GM18499 (cell line): ENCODE data around the gene KRCC1.

Source experiments
- ATAC-seq: cut with Tn5 transposase; IDR thresholded peaks from one replicate; pipeline ENCODE4 v1.9.1; 2021; ENCODE audit warnings: moderate number of reproducible peaks; ENCODE audit not compliant: insufficient read depth, unreplicated experiment

The KRCC1 gene

GRCh38 chr2:88078643-88079172 lies 23.1 kb upstream of the KRCC1 start:
- no peak for ATAC-seq

DNA sequence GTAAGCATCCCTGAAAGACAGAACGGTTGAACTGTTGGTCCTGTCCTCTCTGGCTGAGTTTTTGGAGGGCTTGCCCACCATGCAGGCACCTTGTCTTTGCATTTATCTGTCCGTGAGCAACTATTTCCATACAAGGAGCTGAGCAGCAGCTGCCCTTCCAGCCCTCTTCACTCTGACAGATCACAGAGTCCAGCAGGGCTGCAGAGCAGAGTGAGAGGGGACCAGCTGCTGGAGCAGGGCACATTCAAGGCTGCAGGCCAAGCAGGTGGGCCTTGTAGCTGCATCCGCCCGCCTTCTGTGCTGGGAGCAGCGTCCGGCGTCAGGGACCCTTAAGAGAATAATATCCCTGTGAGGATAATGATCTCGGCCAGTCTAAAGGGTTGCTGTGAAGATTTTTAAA lies 21.5 kb upstream of the KRCC1 start:
- ATAC-seq = no peak

GRCh38 chr2:88074854-88075292 lies 19.3 kb upstream of the KRCC1 start:
- ATAC-seq = no peak

GRCh38 chr2:88074150-88074549 lies 18.6 kb upstream of the KRCC1 start:
- no peak for ATAC-seq

DNA sequence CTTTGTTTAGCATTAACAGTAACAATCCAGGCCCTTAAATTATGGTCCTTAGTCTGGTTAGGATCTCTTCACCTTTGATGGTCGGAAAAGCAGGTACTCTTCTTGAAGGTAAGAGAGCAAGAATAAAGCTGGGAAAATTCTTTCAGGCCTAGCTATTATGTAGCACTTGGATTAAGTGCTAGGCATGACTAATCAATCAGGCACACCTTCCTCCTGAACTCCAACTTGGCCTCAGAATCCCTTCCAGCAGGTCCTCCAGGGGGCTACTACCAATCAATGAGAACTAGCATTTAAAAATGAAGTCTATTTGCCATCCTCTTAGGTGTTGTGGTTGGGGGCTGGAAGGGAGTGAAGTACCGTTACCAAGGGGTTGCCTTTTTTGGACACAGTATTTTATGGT lies 15.8 kb upstream of the KRCC1 start:
- ATAC-seq = no peak

- ATAC-seq = no peak
Observed at GRCh38 chr2:88070055-88070454, 14.5 kb upstream of the KRCC1 start.

DNA sequence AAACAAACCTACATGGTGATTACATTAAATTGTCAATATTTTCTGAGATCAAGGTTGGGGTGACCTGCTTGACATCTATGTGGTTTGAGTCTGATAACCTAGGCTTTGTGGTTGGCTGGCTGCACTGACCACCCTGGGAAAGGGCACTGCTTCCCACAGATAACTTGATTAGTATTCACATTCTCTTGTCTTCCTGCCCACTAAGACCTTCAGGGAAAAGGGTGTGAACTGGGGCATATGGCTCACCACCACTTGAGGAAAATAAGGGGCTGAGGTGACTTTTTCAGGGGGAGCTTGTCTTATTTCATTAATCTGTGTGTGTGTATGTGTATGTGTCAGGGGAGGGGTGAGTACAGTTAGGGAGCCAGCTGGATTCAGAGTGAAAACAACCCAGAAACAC lies 13.5 kb upstream of the KRCC1 start:
- ATAC-seq = no peak

- no peak for ATAC-seq
Observed at GRCh38 chr2:88068044-88068443, 12.5 kb upstream of the KRCC1 start.

DNA sequence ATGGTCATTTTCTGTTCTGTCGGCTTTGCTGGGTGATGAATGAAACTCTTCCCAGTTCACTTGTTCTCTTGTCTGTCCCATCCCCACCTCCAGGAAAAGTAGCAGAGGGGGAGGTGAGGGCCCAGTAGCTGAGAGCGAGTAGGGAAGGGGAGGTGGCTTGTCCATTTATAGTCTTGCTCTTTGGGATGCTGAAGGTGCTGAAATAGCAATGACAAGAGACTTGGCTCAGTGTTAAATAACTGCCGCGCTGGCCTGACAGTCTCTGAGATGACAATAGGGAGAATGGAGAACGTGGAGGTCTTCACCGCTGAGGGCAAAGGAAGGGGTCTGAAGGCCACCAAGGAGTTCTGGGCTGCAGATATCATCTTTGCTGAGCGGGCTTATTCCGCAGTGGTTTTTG lies 12.0 kb upstream of the KRCC1 start, which contains the start of gene SMYD1:
SMYD1 (plus strand) TSS at position 228 of the 400 bp plus-strand sequence; CDS start at position 268, 40 bp downstream.
- ATAC-seq = no peak

DNA sequence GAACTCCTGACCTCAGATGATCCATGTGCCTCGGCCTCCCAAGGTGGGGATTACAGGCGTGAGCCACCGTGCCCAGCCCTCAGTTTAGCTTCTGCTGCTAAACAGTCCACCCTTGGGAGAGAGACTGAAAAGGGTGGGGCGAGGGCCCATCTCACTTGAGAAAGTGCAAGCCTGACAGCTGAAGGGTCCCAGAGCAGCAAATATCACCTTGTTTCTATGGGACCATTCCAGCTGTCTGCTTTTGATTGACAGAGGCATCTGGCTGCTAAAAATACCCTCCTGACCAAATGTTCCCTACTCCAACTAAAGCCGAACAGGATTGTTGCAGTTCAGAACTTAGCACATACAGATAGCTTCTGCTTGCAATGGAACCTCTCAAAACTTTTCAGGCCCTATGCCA lies 11.6 kb upstream of the KRCC1 start:
- ATAC-seq = no peak

DNA sequence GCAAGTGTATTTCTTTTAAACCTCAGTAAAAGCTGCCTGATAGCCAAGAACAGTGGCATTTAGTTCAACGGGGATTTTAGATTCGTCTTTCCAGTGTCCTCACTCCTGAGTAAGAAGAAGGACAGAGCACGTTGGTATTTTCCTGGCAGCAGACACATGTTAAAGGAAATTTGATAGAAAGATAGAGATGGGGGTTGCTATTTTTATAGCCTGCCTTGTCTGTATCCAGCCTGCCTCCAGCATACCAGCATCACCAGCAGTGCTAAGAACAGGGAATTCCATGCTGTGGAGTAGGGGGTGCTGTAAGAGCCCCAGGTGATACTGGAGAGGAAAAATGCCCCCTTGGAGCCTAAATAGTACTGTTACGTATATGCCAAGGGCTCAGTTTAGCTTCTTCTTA lies 11.0 kb upstream of the KRCC1 start:
- no peak for ATAC-seq

GRCh38 chr2:88061295-88061694 lies 5.7 kb upstream of the KRCC1 start:
- ATAC-seq = no peak

GRCh38 chr2:88060907-88061275 lies 5.3 kb upstream of the KRCC1 start:
- no peak for ATAC-seq

DNA sequence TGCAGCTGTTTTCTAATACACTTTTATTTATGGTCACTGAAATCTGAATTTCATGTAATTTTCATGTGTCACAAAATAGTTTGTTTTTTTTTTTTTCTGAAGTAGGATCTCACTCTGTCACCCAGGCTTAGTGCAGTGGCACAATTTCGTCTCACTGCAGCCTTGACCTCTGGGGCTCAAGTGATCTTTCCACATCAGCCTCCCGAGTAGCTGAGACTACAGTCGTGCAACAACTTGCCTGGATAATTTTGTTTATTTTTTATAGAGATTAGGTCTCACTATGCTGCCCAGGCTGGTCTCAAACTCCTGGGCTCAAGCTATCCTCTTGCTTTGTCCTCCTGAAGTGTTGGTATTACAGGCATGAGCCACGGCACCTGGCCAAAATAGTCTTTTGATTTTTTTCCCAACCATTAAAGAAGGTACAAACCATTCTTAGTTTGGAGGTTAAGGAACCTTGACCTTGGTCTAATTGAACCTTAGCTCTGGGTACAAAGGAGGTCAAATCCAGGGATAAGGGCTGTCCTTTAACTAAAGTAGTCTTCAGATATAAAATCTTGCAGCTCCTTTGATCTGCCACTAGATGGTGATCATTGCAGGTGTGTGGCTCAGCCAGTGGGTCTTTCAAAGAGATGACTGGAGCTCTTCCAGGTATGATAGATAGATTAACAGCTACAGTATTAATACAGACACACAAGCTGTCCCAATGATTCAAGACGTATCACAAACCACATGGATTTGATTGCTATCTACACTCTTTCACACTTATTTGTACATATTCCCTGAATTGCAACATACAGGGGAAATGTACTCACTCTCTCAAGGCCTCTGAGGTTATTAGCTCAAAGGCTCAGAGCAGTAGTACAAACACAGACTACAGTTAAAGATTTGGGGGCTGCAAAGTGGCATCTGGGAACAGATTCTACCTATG lies 4.7 kb upstream of the KRCC1 start:
- ATAC-seq = no peak

DNA sequence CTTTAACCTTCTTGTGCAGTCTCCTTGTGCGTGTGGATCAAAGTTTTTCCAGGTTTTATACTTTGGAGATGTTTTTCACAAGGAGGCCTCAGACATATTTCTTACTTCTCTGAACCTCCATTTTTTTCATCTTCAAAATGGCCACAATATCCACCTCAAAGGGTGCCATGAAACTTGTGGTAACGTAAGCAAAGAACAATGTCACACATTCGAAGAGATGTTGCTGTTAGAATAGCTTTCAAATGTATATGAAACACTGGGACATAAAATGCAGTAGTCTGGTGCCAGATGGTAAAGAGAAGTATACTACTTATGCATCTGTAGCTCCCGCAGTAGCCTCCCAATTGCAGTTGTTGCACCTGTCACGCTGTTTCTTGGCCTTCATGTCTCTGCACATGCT lies 2.6 kb upstream of the KRCC1 start:
- ATAC-seq = no peak

GRCh38 chr2:88057437-88057844 lies 1.9 kb upstream of the KRCC1 start:
- no peak for ATAC-seq

DNA sequence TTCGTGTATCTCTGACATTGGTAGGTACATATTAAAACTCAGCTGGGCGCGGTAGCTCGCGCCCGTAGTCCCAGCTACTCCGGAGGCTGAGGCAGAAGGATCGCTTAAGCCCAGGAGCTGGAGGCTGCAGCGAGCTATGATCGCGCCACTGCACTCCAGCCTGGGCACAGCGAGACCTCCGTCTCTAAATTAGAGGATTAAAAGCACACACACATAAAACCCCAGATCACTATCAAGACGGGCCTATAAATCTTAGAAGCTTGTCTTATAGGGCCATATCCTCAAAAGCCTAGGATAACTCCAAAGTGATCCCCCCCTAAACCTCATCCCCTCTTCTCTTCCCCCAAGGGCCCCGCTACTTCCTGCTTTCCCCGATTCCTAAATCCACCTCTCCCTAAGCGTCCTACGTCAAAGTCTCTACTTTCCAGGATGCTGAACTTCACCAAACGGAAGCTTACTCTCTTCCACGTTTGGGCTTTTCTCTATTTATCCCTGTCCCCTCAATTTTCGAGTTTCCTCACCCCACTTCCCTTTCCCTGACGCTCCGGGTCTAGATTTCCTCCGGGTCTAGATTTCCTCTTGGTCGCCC lies 707 bp downstream of the KRCC1 start:
- ATAC-seq = no peak

DNA sequence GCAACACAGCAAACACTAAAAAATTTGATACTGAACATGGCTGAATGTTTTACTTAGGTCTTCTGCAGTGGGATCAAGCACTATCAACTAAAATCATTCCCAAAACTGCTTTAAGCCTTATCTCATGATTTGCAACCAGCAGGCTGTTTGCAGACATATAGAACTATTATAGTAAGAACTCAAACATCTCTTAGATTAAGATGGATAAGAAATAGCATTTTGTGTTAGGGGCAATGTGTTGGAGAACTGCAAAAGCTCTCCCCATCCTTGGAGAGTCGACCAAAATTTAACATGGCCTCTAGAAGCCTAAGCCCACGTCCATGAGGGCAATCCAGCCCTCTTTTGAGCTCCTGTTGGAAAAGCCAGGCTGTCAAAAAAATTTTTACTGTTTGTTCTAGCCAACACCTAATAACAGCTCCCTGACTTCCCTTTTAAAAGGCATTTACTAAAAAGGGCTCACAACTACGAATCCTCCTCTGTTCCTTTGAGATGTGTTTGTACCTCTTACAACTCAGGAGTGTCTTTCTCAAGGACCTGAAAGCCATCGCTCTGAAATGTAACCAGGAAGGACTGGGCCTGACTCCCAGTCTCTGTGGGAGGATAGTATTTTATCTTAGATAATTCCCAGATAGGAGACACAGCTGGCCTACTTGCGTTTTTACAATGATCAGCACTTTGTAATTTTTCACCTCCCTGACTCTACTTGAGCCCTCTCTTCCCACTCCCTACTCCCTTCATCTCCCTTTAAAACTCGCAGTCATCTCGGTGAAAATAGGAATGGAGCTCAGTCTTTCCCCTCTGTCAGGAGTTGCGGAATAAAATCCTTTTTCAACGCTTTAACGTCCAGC lies 1.4 kb downstream of the KRCC1 start:
- ATAC-seq = no peak

- no peak for ATAC-seq
Observed at GRCh38 chr2:88053296-88053695, 2.3 kb downstream of the KRCC1 start.

- ATAC-seq = no peak
Observed at GRCh38 chr2:88051792-88052191, 3.8 kb downstream of the KRCC1 start.

DNA sequence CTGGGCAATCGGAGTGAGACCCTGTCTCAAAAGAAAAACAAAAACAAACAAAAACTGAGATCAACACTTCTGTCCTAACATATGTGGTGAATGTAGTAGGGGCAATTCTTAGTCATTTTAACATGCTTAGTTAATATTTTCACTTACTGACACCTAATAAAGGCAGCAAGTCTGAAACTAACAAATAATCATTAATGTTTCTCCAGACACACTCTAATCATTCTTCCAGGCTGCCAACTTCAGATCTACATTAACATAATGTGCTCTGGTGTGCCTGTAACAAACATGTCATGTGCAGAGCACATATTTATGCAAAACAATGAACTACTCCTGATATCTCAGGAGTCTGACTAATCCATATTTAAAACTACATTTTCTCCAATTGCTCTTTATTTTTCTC lies 6.0 kb downstream of the KRCC1 start:
- ATAC-seq = no peak
